ENCODE measurements around the gene KIF19. TPM values are rescaled to one million over a fixed set of nuclear protein-coding genes. Genes with fewer than 3 reads are reported as not detected.

The KIF19 gene
- total RNA-seq, 1 donor, result not detected

DNA sequence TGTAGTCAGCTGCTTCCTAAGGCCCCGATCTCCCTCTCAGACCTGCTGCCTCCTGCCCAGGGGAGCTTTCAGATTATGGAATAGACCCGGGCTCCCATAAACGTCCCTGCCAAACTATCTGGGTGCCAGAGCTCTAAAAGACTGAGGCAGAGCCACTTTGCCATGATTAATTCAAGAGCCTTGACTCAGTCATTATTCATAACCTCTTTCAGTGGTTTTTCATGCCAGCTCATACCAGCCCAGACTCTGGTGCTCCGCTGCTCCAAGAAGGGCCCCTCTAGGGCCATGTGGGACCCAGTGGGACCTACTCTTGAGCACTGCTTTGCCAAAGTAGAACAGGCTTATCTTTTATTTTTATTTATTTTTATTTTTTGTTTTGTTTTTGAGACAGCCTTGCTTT lies 28.1 kb upstream of the KIF19 start:
- Histone ChIP-seq H3K27me3 (ENCODE audit: insufficient read depth, low read length) (no peaks in the 10 kb centered on the region), H3K36me3 (ENCODE audit: insufficient read depth, low read length) (no peaks in the 10 kb centered on the region)

DNA sequence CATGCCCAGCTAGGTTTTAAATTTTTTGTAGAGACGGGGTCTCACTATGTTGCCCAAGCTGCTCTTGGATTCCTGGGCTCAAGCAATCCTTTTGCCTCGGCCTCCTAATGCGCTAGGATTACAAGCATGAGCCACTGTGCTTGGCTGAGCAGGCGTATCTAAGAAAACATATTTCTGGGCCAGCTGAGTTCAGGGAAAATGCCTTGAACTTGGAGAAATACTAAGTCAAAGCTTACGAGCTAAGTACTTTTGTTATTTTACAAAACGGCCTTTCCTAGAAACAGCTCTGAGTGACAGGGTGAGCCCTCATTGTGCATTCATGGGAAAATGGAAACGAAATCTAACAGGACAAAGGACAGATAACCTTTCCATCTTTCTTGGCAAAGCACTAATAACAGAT lies 27.2 kb upstream of the KIF19 start:
- no peak for DNase-seq (ENCODE audit: insufficient read length, low spot score, missing footprints)
- Histone ChIP-seq H3K79me2 (ENCODE audit: insufficient read depth, low read length) (no peaks in the 10 kb centered on the region), H3K36me3 (ENCODE audit: insufficient read depth, low read length) (no peaks in the 10 kb centered on the region), H4K20me1 (ENCODE audit: insufficient read depth, low read length) (no peaks in the 10 kb centered on the region), H3K4me3 (ENCODE audit: insufficient read depth, low read length) (no peak overlapping the region), H3K27ac (ENCODE audit: low read depth, low read length) (no peak overlapping the region), H2AFZ (ENCODE audit: low read length) (no peak overlapping the region), H3K4me2 (ENCODE audit: insufficient read depth, low read length) (no peak overlapping the region), H3K9me3 (ENCODE audit: low read depth, low read length) (no peaks in the 10 kb centered on the region), H3K4me1 (ENCODE audit: insufficient read depth, low read length) (no peaks in the 10 kb centered on the region), H3K27me3 (ENCODE audit: insufficient read depth, low read length) (no peaks in the 10 kb centered on the region)
- TF ChIP-seq, protein P1, sequence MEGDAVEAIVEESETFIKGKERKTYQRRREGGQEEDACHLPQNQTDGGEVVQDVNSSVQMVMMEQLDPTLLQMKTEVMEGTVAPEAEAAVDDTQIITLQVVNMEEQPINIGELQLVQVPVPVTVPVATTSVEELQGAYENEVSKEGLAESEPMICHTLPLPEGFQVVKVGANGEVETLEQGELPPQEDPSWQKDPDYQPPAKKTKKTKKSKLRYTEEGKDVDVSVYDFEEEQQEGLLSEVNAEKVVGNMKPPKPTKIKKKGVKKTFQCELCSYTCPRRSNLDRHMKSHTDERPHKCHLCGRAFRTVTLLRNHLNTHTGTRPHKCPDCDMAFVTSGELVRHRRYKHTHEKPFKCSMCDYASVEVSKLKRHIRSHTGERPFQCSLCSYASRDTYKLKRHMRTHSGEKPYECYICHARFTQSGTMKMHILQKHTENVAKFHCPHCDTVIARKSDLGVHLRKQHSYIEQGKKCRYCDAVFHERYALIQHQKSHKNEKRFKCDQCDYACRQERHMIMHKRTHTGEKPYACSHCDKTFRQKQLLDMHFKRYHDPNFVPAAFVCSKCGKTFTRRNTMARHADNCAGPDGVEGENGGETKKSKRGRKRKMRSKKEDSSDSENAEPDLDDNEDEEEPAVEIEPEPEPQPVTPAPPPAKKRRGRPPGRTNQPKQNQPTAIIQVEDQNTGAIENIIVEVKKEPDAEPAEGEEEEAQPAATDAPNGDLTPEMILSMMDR (IDR thresholded peaks at IDR 0.05; ENCODE audit: extremely low read depth, low read depth, low read length), result no peak

More for the DNA sequence above, 28.1 kb upstream of the KIF19 start:
- no peaks in the 10 kb centered on the region for H3K4me1 ChIP-seq (ENCODE audit: insufficient read depth, low read length)
- peak; percentile 86 for DNase-seq (ENCODE audit: insufficient read length, low spot score, missing footprints)
- H3K4me2 ChIP-seq (ENCODE audit: insufficient read depth, low read length), result no peak overlapping the region
- H4K20me1 ChIP-seq (ENCODE audit: insufficient read depth, low read length), result no peaks in the 10 kb centered on the region
- no peak overlapping the region for H2AFZ ChIP-seq (ENCODE audit: low read length)
- H3K27ac ChIP-seq (ENCODE audit: low read depth, low read length), result no peak overlapping the region
- TF ChIP-seq, protein P1 (IDR thresholded peaks at IDR 0.05; ENCODE audit: extremely low read depth, low read depth, low read length), result no peak
- no peaks in the 10 kb centered on the region for H3K9me3 ChIP-seq (ENCODE audit: low read depth, low read length)
- no peaks in the 10 kb centered on the region for H3K79me2 ChIP-seq (ENCODE audit: insufficient read depth, low read length)
- H3K4me3 ChIP-seq (ENCODE audit: insufficient read depth, low read length), result no peak overlapping the region

DNA sequence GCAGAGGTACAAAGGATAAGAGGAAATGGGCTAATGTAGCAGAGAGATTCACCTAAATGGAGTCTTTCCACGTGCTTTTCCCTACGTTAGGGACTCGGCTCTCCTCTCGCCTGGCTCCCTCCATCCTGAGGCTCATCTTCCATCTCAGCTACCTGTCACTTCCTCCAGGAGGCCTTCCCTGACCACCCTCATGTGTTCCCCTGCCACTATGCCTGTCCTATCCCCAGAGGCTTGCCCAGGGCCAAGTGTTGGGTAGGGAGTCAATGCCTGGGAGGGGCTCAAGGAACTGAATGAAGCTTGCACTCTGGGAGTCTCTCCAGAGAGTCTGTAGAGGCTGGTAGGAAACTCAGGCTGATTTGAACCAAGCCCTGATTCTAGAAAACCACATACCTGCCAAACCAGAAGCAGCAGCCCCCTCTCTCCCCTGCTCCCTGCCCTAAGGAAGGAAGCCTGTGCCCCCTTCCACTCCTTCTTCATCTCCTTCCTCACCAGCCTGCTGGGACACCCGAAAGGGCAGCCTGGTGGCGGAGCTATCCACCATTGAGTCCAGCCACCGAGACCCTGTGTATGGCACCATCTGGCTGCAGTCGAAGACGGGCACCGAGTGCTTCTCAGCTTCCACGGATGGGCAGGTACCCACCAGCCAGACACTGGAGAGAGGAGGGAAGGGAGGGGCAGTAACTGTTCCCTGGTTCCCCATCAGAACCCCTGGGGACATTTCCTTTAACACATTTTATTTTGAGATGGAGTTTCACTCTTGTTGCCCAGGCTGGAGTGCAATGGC lies 26.6 kb upstream of the KIF19 start:
- no peak overlapping the region for H3K4me2 ChIP-seq (ENCODE audit: insufficient read depth, low read length)
- no peaks in the 10 kb centered on the region for H3K27me3 ChIP-seq (ENCODE audit: insufficient read depth, low read length)
- TF ChIP-seq, protein P1 (IDR thresholded peaks at IDR 0.05; ENCODE audit: extremely low read depth, low read depth, low read length), result no peak
- DNase-seq (ENCODE audit: insufficient read length, low spot score, missing footprints), result no peak
- no peaks in the 10 kb centered on the region for H3K79me2 ChIP-seq (ENCODE audit: insufficient read depth, low read length)
- H3K4me3 ChIP-seq (ENCODE audit: insufficient read depth, low read length), result no peak overlapping the region
- no peak overlapping the region for H3K27ac ChIP-seq (ENCODE audit: low read depth, low read length)
- no peak overlapping the region for H2AFZ ChIP-seq (ENCODE audit: low read length)
- H3K36me3 ChIP-seq (ENCODE audit: insufficient read depth, low read length), result no peaks in the 10 kb centered on the region
- H3K4me1 ChIP-seq (ENCODE audit: insufficient read depth, low read length), result no peaks in the 10 kb centered on the region
- H3K9me3 ChIP-seq (ENCODE audit: low read depth, low read length), result no peaks in the 10 kb centered on the region
- no peaks in the 10 kb centered on the region for H4K20me1 ChIP-seq (ENCODE audit: insufficient read depth, low read length)

DNA sequence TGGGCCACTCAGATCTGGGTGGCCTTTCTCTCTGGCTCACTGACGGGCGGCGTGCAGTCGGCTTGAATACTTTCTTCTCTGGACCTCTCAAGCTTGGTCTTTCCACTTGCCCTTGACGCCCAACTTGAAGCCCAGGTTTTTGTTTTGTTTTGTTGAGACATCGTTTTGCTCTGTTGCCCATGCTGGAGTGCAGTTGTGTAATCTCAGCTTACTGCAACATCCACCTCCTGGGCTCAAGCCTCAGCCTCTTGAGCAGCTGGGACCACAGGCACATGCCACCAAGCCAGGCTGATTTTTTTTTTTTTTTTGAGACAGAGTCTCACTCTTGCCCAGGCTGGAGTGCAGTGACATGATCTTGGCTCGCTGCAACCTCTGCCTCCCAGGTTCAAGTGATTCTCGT lies 22.7 kb upstream of the KIF19 start:
- Histone ChIP-seq H4K20me1 (ENCODE audit: insufficient read depth, low read length) (no peaks in the 10 kb centered on the region), H3K4me2 (ENCODE audit: insufficient read depth, low read length) (no peak overlapping the region), H3K36me3 (ENCODE audit: insufficient read depth, low read length) (no peaks in the 10 kb centered on the region), H3K4me1 (ENCODE audit: insufficient read depth, low read length) (no peaks in the 10 kb centered on the region), H3K79me2 (ENCODE audit: insufficient read depth, low read length) (no peaks in the 10 kb centered on the region), H3K9me3 (ENCODE audit: low read depth, low read length) (no peaks in the 10 kb centered on the region), H2AFZ (ENCODE audit: low read length) (no peak overlapping the region), H3K27ac (ENCODE audit: low read depth, low read length) (no peak overlapping the region), H3K4me3 (ENCODE audit: insufficient read depth, low read length) (no peak overlapping the region), H3K27me3 (ENCODE audit: insufficient read depth, low read length) (no peaks in the 10 kb centered on the region)
- no peak for DNase-seq (ENCODE audit: insufficient read length, low spot score, missing footprints)
- TF ChIP-seq, protein P1 (IDR thresholded peaks at IDR 0.05; ENCODE audit: extremely low read depth, low read depth, low read length), result no peak

Data from osteoblast (primary cell).